ENCODE measurements around the gene CES2. TPM values are rescaled to one million over a fixed set of nuclear protein-coding genes. Genes with fewer than 3 reads are reported as not detected.
"Not testable (repeated sequence)": the region's sequence is repeated elsewhere in the genome, so short reads cannot be mapped to it uniquely, and the experiment has no call there.

Gene CES2
- total RNA-seq, 1 experiment from 2014 or later = 15.6 TPM

DNA sequence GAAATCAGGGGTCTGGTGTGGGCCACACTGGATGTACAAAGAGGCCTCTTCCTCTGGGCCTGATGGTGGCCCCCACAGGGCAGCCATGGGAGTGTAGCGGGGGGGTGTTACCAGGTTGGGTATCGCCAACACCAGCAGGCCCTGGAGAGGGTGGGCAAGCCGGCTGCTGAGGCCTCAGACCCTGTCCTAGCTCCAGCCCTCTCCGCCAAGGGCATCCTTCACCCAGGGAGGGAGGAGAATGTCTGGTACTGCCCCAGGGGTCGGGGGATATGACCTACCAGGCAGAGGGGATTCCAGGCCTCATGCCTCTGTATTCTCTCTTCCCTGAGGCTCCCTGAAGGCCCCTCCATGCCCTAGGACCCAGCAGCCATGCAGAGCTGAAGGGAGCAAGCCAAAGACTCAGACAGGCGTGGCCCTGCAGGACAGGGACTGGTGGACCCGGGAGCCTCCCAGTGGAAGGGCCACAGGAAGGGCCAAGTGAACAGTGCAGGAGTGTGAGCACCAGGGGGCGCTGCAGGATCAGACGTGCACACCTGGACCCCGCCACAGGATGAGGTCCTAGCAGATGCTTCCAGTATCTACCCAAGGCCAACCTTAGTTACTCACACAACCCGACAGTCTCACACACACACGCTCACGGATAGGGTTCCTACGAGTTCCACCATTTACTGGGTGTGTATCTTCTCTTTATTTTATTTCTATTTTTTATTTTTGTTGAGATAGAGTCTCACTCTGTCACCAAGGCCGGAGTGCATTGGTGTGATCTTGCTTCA is 42.2 kb downstream of the CES2 start:
- peak; percentile 69 for DNase-seq (ENCODE audit: low spot score)

GRCh38 chr16:66979011-66979717 is 43.8 kb downstream of the CES2 start:
- no peak for DNase-seq (ENCODE audit: low spot score)

GRCh38 chr16:66983033-66983432 is 47.7 kb downstream of the CES2 start:
- no peak for DNase-seq (ENCODE audit: low spot score)

DNA sequence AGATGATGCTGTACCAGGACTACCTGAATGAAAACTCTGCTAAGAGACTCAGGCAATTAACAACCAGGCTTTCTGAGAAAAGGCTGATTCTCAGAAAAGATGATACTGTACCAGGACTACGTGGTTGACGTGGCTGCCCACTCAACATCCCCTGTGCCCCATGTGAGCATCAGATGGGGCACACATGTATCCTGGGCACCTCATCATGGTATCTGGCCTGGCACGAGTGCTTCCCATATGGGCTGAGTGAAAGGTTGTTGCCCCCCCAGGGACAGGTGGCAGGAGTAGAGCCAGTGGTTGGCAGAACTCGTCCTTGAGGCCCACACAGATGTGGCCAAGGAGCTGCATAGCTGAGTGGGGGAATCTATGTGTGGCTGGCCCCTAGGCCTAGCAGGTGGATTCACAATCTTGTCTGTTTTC is 49.6 kb downstream of the CES2 start:
- DNase-seq (ENCODE audit: low spot score) = no peak

DNA sequence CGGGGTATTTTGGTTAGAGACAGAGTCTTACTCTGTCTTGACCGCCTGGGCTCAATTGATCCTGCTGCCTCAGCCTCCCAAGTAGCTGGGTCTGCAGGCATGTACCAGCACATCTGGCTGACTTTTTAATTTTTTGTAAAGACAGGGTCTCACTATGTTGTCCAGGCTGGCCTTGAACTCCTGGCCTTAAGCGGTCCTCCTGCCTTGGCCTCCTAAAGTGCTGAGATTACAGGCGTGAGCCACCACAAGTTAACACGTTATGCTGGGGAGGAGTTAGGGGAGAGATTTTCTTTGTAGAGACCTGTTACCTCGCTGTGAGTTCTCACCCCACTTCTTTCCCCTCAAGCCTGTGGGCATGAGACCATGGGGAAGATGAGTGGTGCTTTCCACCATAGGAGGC is 51.2 kb downstream of the CES2 start:
- no peak for DNase-seq (ENCODE audit: low spot score)

DNA sequence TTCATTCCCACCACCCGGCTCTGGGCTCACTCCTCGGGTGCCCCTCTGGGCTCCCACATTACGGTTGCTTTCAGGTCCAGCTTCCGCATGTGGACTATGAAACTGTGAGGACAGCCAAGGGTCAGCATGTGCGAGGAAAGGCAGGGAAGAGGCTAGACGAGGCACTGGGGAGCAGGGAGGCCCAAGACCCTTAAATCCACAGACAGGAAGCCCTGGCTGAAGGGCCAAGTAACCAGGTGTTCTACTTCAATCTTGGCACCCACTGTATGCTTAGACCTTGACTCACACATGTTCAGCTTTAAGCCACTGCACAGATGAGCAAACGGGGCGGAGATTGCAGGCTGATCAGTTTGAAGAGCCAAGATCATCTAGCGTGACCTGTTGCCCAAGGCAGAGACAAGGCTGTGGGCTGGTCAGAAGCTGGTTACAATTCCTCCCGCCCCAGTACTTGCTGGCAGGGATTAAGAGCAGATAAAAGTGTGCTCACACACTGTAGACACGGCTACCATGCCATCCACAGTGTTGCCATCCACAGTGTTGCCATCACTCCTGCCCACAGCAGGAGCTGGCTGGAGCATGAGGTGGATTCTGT is 53.0 kb downstream of the CES2 start, which contains the start of gene CES4A:
Gene CES4A, plus strand, starts transcription at position 393 of the 592 bp plus-strand sequence. Its CDS starts 184 bp downstream, at position 577.
- no peak for DNase-seq (ENCODE audit: low spot score)

GRCh38 chr16:66991545-66992077 is 56.3 kb downstream of the CES2 start:
- no peak for DNase-seq (ENCODE audit: low spot score)

- not testable (repeated sequence) for DNase-seq (ENCODE audit: low spot score)
These were observed 58.2 kb downstream of the CES2 start for GRCh38 chr16:66993558-66993957.

Other genes with a start within 250 kb of the CES2 start
- 22.7 and 23.4 TPM in 2 replicates for gene CMTM4, start 238.8 kb upstream of the CES2 start, total RNA-seq (2014; rRNA removed; shearing (Covaris generic))
- gene DYNC1LI2, start 183.9 kb upstream of the CES2 start, total RNA-seq (2014; rRNA removed; shearing (Covaris generic)) = 47.7 and 52.8 TPM in 2 replicates
- 0.27 TPM in 1 of 2 replicates, not detected in the other for gene TERB1, start 133.9 kb upstream of the CES2 start, total RNA-seq (2014; rRNA removed; shearing (Covaris generic))
- gene NAE1, start 104.5 kb upstream of the CES2 start, total RNA-seq (2014; rRNA removed; shearing (Covaris generic)) = 132 and 142 TPM in 2 replicates
- not detected in 2 replicates for gene CA7, start 91.1 kb upstream of the CES2 start, total RNA-seq (2014; rRNA removed; shearing (Covaris generic))
- 9.8 and 20.3 TPM in 2 replicates for gene PDP2, start 55.0 kb upstream of the CES2 start, total RNA-seq (2014; rRNA removed; shearing (Covaris generic))
- not detected in 2 replicates for gene CDH16, start 16.6 kb upstream of the CES2 start, total RNA-seq (2014; rRNA removed; shearing (Covaris generic))
- 0.12 TPM in 1 of 2 replicates, not detected in the other for gene RRAD, start 10.0 kb upstream of the CES2 start, total RNA-seq (2014; rRNA removed; shearing (Covaris generic))
- gene CIAO2B, start 1.1 kb upstream of the CES2 start, total RNA-seq (2014; rRNA removed; shearing (Covaris generic)) = 207 and 213 TPM in 2 replicates
- 0.68 and 1.2 TPM in 2 replicates for gene CES3, start 25.8 kb downstream of the CES2 start, total RNA-seq (2014; rRNA removed; shearing (Covaris generic))
- not detected in 2 replicates for gene CES4A, start 53.1 kb downstream of the CES2 start, total RNA-seq (2014; rRNA removed; shearing (Covaris generic))
- gene CBFB, start 93.6 kb downstream of the CES2 start, total RNA-seq (2014; rRNA removed; shearing (Covaris generic)) = 68.0 and 81.0 TPM in 2 replicates
- gene PHAF1, start 174.4 kb downstream of the CES2 start, total RNA-seq (2014; rRNA removed; shearing (Covaris generic)) = 13.8 and 14.8 TPM in 2 replicates
- 21.2 and 21.6 TPM in 2 replicates for gene B3GNT9, start 215.5 kb downstream of the CES2 start, total RNA-seq (2014; rRNA removed; shearing (Covaris generic))
- gene TRADD, start 224.4 kb downstream of the CES2 start, total RNA-seq (2014; rRNA removed; shearing (Covaris generic)) = 13.6 and 17.9 TPM in 2 replicates
- 1.3 and 3.3 TPM in 2 replicates for gene FBXL8, start 224.4 kb downstream of the CES2 start, total RNA-seq (2014; rRNA removed; shearing (Covaris generic))
- gene HSF4, start 229.2 kb downstream of the CES2 start, total RNA-seq (2014; rRNA removed; shearing (Covaris generic)) = 0.50 TPM in 1 of 2 replicates, not detected in the other
- gene NOL3, start 235.0 kb downstream of the CES2 start, total RNA-seq (2014; rRNA removed; shearing (Covaris generic)) = 39.4 and 47.9 TPM in 2 replicates
- gene MATCAP1, start 248.4 kb downstream of the CES2 start, total RNA-seq (2014; rRNA removed; shearing (Covaris generic)) = 3.5 and 4.5 TPM in 2 replicates